Panc1 (cell line): ENCODE results near the gene TOP2A. TPM values are rescaled to one million over a fixed set of nuclear protein-coding genes. Genes with fewer than 3 reads are reported as not detected.

ENCODE experiments used
- ATAC-seq: fragments of 200-7000 bp; cut with Tn5 transposase; 2 replicates; pipeline ENCODE4 v1.9.1; 2020; ENCODE audit warnings: mild to moderate bottlenecking, moderate library complexity
- BruUV-seq: library from RNA; stranded (reverse); fragments of 400-500 nt; replicated peaks from 2 replicates; lab custom pipeline; 2021; lab: Mats Ljungman, UMichigan
- CTCF ChIA-PET: fragments of 300-600 bp; sonication (Branson Sonifier 250); formaldehyde crosslinking; loops from one replicate; lab custom pipeline; 2022; ENCODE audit warnings: antibody characterized with exemption; lab: Charles Lee
- POLR2A ChIA-PET: fragments of 300-600 bp; sonication (Branson Sonifier 250); formaldehyde crosslinking; loops from one replicate; lab custom pipeline; 2022; ENCODE audit warnings: antibody characterized with exemption; lab: Charles Lee
- DNase-seq: peaks from one replicate; pipeline ENCODE4 v3.0.0-alpha.2; 2010; ENCODE audit warnings: low read depth, low spot score
- H3K27ac ChIP-seq: 2 replicates; pipeline ENCODE4 v1.5.1; 2011; ENCODE audit warnings: mild to moderate bottlenecking, low read length, inconsistent platforms
- H3K27me3 ChIP-seq: fragments of 200-500 bp; sonication (Bioruptor generic); 2 replicates; pipeline ENCODE4 v1.6.0; 2014; ENCODE audit warnings: low read length, inconsistent platforms; ENCODE audit not compliant: control insufficient read depth, insufficient read depth
- H3K36me3 ChIP-seq: fragments of 200-500 bp; sonication (Bioruptor generic); 2 replicates; pipeline ENCODE4 v1.5.1; 2014; ENCODE audit warnings: inconsistent platforms, mild to moderate bottlenecking, low read length, moderate library complexity; ENCODE audit not compliant: control insufficient read depth, insufficient read depth
- H3K4me1 ChIP-seq: 2 replicates; pipeline ENCODE4 v1.5.1; 2011; ENCODE audit warnings: inconsistent platforms, mild to moderate bottlenecking, low read length, moderate library complexity; ENCODE audit not compliant: control insufficient read depth, insufficient read depth
- H3K4me3 ChIP-seq, 2 experiments: 2 replicates each; pipeline ENCODE4 v1.5.1; 2011 to 2012; ENCODE audit warnings: low read depth in 2 of 2, low read length in 2 of 2, mild to moderate bottlenecking in 2 of 2, inconsistent platforms in 1 of 2, moderate library complexity in 1 of 2
- H3K9me3 ChIP-seq: fragments of 200-500 bp; sonication (Bioruptor generic); 2 replicates; pipeline ENCODE4 v1.5.1; 2014; ENCODE audit warnings: low read depth, mild to moderate bottlenecking, inconsistent platforms, low read length, moderate library complexity; ENCODE audit not compliant: control insufficient read depth, insufficient read depth
- POLR2AphosphoS5 ChIP-seq: IDR thresholded peaks from 2 replicates; pipeline ENCODE4 v1.6.1; 2012; ENCODE audit warnings: mild to moderate bottlenecking, low read depth, low read length, moderate library complexity
- SIN3A ChIP-seq: IDR thresholded peaks from 2 replicates; pipeline ENCODE4 v1.6.1; 2012; ENCODE audit warnings: low read depth, mild to moderate bottlenecking, low read length, moderate library complexity, borderline replicate concordance; ENCODE audit not compliant: insufficient read depth
- TCF7L2 ChIP-seq: IDR thresholded peaks from 2 replicates; pipeline ENCODE4 v1.6.1; 2011; ENCODE audit warnings: mild to moderate bottlenecking, low read depth, low read length, inconsistent platforms
- in situ Hi-C: cut with HindIII; loops from 2 replicates; pipeline ENCODE4 v1.10.0; 2016; ENCODE audit warnings: low sequenced_read_pairs, low pct_unique_long_range_greater_than_20kb
- intact Hi-C: fragments of 100-400 bp; cut with micrococcal nuclease; formaldehyde crosslinking; loops from one replicate; pipeline ENCODE4 v1.10.0; 2022; ENCODE audit not compliant: unreplicated experiment
- total RNA-seq: library from RNA; stranded (reverse); gene quantifications from one replicate; pipeline ENCODE4 v1.2.1, GENCODE V29; 2021; ENCODE audit not compliant: unreplicated experiment
- TF ChIP-seq, protein P1 (sequence below), 2 experiments: IDR thresholded peaks; 2 replicates each; pipeline ENCODE4 v1.6.1; 2011 to 2012; ENCODE audit warnings: low read depth in 2 of 2, control low read depth in 1 of 2, low read length in 1 of 2, mild to moderate bottlenecking in 1 of 2, moderate library complexity in 1 of 2; ENCODE audit not compliant: insufficient read depth in 1 of 2
- TF ChIP-seq, protein P2 (sequence below): fragments of 450-650 bp; IDR thresholded peaks from 2 replicates; pipeline ENCODE4 v1.5.1; 2017; ENCODE audit warnings: mild to moderate bottlenecking

TOP2A gene
- total RNA-seq, 1 experiment from 2014 or later: 230 TPM

DNA sequence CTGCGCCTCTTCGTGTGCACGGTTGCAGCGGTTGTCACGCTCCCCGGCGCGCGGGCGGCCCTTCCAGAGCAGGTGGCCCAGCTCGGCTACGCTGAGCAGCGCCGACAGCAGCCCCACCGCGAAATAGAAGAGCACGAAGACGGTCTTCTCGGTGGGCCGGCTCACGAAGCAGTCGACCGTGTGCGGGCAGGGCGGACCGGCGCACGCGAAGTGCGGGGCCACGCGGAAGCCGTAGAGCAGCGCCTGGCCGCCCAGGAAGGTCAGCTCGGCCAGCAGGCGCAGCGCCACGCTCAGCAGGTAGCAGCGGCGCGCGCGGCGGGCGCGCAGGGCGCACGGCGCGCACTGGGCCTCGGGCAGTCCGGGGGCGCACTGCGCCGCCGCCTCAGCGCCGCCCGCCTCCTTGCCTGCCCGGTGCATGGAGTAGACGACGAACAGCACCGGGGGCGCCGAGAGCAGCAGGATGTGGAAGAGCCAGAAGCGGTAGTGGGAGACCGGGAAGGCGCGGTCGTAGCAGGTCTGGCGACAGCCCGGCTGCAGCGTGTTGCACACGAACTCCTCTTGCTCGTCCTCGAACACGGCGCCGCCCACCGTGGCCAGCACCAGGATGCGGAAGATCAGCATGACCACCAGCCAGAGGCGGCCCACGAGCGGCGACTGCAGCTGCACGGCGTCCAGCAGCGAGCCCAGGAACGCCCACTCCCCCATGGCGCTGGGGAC is 54.4 kb downstream of the TOP2A start:
- CTCF ChIA-PET: interaction anchor here (1.0 kb wide), 1 partner anchor 42 kb away, joined by 4 read pairs; no protein-coding TSS in a partner anchor
- H3K9me3 ChIP-seq: no peaks in the 10 kb centered on the region
- H3K4me1 ChIP-seq: peaks cover 6% of the 10 kb centered on the region; the same call in 1 of the 2 replicates
- H3K4me3 ChIP-seq: peak overlapping the region; percentile 50 to 55
- no peak for DNase-seq
- intact Hi-C loops (no loop called here), in situ Hi-C loops (no loop called here)
- no peak overlapping the region for H3K27ac ChIP-seq
- ATAC-seq: peak; percentile 65
- TF ChIP-seq, protein P1, sequence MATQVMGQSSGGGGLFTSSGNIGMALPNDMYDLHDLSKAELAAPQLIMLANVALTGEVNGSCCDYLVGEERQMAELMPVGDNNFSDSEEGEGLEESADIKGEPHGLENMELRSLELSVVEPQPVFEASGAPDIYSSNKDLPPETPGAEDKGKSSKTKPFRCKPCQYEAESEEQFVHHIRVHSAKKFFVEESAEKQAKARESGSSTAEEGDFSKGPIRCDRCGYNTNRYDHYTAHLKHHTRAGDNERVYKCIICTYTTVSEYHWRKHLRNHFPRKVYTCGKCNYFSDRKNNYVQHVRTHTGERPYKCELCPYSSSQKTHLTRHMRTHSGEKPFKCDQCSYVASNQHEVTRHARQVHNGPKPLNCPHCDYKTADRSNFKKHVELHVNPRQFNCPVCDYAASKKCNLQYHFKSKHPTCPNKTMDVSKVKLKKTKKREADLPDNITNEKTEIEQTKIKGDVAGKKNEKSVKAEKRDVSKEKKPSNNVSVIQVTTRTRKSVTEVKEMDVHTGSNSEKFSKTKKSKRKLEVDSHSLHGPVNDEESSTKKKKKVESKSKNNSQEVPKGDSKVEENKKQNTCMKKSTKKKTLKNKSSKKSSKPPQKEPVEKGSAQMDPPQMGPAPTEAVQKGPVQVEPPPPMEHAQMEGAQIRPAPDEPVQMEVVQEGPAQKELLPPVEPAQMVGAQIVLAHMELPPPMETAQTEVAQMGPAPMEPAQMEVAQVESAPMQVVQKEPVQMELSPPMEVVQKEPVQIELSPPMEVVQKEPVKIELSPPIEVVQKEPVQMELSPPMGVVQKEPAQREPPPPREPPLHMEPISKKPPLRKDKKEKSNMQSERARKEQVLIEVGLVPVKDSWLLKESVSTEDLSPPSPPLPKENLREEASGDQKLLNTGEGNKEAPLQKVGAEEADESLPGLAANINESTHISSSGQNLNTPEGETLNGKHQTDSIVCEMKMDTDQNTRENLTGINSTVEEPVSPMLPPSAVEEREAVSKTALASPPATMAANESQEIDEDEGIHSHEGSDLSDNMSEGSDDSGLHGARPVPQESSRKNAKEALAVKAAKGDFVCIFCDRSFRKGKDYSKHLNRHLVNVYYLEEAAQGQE (IDR thresholded peaks at IDR 0.05; ENCODE audit: insufficient read depth in 1 of 2, low read depth in 2 of 2, low read length in 1 of 2): no peak
- TF ChIP-seq TCF7L2: no peak
- TF ChIP-seq, protein P2, sequence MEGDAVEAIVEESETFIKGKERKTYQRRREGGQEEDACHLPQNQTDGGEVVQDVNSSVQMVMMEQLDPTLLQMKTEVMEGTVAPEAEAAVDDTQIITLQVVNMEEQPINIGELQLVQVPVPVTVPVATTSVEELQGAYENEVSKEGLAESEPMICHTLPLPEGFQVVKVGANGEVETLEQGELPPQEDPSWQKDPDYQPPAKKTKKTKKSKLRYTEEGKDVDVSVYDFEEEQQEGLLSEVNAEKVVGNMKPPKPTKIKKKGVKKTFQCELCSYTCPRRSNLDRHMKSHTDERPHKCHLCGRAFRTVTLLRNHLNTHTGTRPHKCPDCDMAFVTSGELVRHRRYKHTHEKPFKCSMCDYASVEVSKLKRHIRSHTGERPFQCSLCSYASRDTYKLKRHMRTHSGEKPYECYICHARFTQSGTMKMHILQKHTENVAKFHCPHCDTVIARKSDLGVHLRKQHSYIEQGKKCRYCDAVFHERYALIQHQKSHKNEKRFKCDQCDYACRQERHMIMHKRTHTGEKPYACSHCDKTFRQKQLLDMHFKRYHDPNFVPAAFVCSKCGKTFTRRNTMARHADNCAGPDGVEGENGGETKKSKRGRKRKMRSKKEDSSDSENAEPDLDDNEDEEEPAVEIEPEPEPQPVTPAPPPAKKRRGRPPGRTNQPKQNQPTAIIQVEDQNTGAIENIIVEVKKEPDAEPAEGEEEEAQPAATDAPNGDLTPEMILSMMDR: no peak
- no peak for TF ChIP-seq POLR2AphosphoS5
- TF ChIP-seq SIN3A: no peak; the same call in 1 of the 2 replicates
- H3K36me3 ChIP-seq: no peaks in the 10 kb centered on the region
- POLR2A ChIA-PET: interaction anchor here (0.5 kb wide), 1 partner anchor 55 kb away, joined by 3 read pairs; the partner anchor contains the start of gene TOP2A
- BruUV-seq: no TSS peak
- H3K27me3 ChIP-seq: no peaks in the 10 kb centered on the region

DNA sequence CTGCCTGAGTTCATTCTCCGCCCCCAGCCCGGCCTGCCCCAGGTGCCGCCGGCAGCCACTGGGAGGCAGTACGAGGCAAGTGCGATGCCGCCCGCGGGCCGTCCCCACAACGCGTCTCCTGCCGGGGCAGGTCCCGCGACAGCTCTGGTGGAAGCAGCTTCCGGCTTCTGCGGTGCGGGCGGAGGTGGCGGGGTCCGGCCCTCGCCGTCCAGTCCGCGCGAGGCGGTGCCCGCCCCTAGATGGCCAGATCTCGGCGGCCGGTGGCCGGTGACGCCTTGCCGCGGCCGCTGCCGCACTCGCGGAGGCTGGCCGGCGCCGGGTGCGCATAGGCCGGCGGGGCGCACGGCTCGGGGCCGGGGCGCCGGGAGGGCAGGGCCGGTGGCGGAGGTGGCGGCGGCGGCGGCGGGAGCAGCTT is 55.0 kb downstream of the TOP2A start:
- in situ Hi-C loops: no loop called here
- Histone ChIP-seq H3K9me3 (no peaks in the 10 kb centered on the region), H3K4me1 (peaks cover 7% of the 10 kb centered on the region; the same call in 1 of the 2 replicates), H3K27ac (no peak overlapping the region), H3K4me3 (peak overlapping the region; percentile 50 to 55), H3K36me3 (no peaks in the 10 kb centered on the region), H3K27me3 (no peaks in the 10 kb centered on the region)
- DNase-seq: no peak
- BruUV-seq: no TSS peak
- intact Hi-C loops: no loop called here
- ATAC-seq: peak; percentile 87
- CTCF ChIA-PET: interaction anchor here (1.0 to 1.2 kb wide), 2 partner anchors 42 to 169 kb away, joined by 4 to 5 read pairs; no protein-coding TSS in a partner anchor
- TF ChIP-seq, protein P1 (IDR thresholded peaks at IDR 0.05; ENCODE audit: insufficient read depth in 1 of 2, low read depth in 2 of 2, low read length in 1 of 2): no peak
- TF ChIP-seq, protein P2: peak; percentile 93
- TF ChIP-seq POLR2AphosphoS5 (0 out of 2 replicates have a peak, but pooled peaks have one; percentile 48), SIN3A (peak; percentile 40; the same call in 1 of the 2 replicates), TCF7L2 (no peak)
- POLR2A ChIA-PET: no interaction called here
